ENCODE data around the gene ACOT11.

- TF ChIP-seq CTCF (IDR thresholded peaks at IDR 0.05): no peak
- TF ChIP-seq POLR2A (IDR thresholded peaks at IDR 0.05): no peak
Measured at GRCh38 chr1:54619749-54620148, 71.7 kb downstream of the ACOT11 start.

Data from upper lobe of left lung (tissue), 4 donors.